ENCODE results near the gene ISOC2. TPM values are rescaled to one million over a fixed set of nuclear protein-coding genes. Genes with fewer than 3 reads are reported as not detected.

Gene ISOC2
- total RNA-seq, 1 donor from 2014 or later = 58.7 TPM

DNA sequence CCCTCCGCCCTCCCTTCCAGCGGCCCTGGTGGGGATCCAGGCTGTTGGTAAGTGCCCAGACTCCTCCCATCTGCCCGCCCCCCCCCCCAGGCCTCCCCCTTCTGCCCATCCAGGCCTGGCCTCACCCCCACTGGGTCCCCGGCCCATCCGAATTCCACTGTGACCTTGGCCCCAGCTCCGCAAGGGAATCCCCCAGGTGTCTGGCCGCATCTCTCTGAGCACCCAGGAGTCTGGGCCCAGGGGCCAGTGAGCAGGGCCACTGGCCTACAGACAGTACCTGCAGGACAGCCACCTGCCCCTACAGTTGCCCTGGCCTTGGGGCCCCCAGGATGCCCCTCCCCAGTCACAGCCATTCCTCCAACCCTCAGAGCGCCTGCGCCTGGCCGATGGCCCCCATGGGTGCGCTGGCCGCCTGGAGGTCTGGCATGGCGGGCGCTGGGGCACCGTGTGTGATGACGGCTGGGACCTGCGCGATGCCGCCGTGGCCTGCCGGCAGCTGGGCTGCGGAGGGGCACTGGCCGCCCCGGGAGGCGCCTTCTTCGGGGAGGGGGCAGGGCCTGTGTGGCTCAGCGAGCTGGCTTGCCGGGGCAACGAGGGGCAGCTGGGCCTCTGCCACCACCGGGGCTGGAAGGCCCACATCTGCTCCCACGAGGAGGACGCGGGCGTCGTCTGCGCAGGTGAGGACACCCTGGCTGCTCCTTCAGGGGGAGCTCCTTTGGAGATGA is 27.7 kb upstream of the ISOC2 start:
- no peak for DNase-seq (ENCODE audit: low read depth)
- TF ChIP-seq, protein P1, sequence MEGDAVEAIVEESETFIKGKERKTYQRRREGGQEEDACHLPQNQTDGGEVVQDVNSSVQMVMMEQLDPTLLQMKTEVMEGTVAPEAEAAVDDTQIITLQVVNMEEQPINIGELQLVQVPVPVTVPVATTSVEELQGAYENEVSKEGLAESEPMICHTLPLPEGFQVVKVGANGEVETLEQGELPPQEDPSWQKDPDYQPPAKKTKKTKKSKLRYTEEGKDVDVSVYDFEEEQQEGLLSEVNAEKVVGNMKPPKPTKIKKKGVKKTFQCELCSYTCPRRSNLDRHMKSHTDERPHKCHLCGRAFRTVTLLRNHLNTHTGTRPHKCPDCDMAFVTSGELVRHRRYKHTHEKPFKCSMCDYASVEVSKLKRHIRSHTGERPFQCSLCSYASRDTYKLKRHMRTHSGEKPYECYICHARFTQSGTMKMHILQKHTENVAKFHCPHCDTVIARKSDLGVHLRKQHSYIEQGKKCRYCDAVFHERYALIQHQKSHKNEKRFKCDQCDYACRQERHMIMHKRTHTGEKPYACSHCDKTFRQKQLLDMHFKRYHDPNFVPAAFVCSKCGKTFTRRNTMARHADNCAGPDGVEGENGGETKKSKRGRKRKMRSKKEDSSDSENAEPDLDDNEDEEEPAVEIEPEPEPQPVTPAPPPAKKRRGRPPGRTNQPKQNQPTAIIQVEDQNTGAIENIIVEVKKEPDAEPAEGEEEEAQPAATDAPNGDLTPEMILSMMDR (conservative IDR thresholded peaks at IDR 0.05; ENCODE audit: low read depth, low read length) = no peak
- no peak overlapping the region for H3K4me3 ChIP-seq (ENCODE audit: low read depth, low read length)

DNA sequence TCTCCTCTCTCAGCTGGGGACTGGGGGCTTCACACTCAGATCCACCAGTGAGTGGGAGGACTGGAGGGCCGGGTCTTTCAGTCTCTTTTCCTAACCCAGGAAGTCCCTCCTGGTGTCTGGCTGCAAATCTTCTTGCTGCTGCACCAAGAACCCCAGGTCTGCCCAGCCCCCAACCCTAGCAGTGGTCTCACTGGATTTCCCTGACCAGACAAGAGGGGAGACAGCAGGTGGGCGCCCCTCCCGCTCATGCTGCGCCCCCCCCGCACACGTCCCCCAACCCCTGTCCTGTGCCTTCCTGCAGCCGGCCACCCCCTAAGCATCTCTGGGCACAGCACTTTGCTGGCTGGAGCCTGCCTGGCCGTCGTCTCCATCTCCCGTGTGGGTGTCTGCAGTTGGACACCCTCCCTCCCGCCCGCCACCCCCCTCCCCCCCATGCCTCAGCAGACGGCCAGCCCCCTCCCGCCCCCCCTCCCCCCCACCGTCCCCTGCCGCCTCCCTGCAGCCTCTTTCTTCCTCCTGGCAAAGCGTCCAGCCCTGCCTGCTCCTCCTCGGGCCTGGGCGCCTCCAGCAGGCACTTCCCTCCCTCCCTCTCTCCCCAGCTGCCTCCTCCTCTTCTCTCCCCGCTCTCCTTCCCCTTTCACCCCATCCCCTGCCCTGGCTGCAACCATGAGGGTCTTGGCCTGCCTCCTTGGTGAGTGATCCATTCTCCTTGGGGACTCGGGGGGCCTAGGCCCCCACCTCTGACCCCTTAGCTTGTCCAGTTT is 26.7 kb upstream of the ISOC2 start, which contains the start of gene SSC5D:
TSS of gene SSC5D (plus strand) at position 513 of the 764 bp plus-strand sequence. CDS start at position 667, 154 bp downstream.
- H3K4me3 ChIP-seq (ENCODE audit: low read depth, low read length) = peak within 1 kb of the TSS; percentile 25

DNA sequence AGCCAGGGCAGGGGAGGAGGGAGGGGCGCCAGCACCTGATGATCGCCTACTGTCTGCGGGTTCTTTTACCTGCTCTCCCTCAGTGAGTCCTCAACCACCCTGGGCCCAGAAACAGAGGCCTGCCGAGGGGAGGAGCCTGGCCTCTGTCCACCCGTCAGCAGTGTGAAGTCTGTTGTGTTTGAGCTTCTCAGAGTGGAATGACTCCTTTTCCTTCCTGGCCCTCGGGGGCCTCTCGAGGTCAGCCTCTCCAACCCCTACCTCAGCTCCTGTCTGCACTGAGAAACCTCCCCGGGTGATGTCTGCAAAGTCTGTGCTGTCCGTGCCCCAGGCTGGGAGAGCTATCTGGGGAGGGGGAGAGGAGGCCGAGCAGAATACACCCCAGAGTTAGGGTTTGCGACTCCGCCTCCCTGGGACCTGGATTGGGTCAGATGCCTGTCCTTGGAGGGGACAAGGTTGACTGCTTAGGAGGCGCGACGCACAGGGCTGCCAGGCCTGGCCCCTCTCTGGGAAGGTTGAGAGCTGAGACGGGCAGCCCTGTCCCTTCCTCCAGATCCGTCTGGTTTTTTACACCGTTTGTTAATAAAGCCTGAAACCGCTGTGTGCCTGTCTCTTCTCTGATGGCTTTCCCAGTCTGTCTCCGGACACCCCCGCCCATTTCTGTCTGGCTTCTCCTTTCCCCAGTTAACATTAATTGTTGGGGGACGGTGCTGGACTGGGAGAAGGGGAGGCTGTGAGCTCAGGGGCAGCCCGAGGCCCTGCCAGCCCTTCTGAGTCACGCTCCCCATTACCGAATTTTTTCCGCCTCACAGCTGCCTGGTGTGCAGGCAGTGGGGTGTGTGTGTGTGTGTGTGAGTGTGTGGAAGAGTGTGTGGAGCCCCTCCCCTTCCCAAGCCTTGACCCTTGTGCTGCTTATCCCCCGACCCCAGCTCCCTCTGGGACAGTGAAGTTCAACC is 25.8 kb upstream of the ISOC2 start:
- TF ChIP-seq, protein P1 (conservative IDR thresholded peaks at IDR 0.05; ENCODE audit: low read depth, low read length) = no peak
- peak overlapping the region; percentile 25 for H3K4me3 ChIP-seq (ENCODE audit: low read depth, low read length)

More for the DNA sequence above, 26.7 kb upstream of the ISOC2 start, which contains the start of gene SSC5D:
- TF ChIP-seq, protein P1 (conservative IDR thresholded peaks at IDR 0.05; ENCODE audit: low read depth, low read length) = no peak
- DNase-seq (ENCODE audit: low read depth) = no peak

DNA sequence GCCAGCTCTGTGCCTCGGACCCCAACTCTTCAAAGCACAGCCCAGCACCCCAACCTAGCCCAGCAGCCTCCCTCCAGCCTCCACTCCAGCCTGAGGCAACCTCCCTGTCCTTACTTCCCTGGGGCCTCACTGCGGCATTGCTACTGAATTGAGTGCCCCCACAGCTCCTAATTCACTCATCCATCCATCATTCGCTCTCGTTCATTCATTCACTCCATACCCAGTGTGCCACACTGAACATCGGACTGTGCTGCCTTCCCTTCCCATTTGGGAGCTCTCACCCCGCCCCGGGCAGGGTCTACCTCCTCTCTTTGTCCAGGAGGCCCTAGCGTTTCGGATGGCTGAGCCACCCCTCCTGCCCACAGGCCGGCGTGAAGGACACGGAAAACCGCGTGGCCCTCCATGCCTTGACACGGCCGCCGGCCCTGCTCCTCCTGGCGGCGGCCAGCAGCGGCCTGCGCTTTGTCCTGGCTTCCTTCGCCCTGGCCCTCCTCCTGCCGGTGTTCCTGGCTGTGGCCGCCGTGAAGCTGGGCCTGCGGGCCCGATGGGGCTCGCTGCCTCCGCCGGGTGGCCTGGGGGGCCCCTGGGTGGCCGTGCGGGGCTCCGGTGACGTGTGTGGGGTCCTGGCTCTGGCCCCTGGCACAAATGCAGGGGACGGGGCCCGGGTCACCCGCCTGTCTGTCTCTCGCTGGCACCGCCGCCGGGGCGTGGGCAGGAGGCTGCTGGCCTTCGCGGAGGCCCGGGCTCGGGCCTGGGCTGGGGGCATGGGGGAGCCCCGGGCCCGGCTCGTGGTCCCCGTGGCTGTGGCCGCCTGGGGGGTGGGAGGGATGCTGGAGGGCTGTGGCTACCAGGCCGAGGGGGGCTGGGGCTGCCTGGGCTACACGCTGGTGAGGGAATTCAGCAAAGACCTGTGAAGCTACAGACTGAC is 24.9 kb upstream of the ISOC2 start:
- H3K4me3 ChIP-seq (ENCODE audit: low read depth, low read length) = peak overlapping the region; percentile 76
- DNase-seq (ENCODE audit: low read depth) = no peak
- TF ChIP-seq, protein P1 (conservative IDR thresholded peaks at IDR 0.05; ENCODE audit: low read depth, low read length) = no peak

More for the DNA sequence above, 25.8 kb upstream of the ISOC2 start:
- DNase-seq (ENCODE audit: low read depth) = peak; percentile 59

DNA sequence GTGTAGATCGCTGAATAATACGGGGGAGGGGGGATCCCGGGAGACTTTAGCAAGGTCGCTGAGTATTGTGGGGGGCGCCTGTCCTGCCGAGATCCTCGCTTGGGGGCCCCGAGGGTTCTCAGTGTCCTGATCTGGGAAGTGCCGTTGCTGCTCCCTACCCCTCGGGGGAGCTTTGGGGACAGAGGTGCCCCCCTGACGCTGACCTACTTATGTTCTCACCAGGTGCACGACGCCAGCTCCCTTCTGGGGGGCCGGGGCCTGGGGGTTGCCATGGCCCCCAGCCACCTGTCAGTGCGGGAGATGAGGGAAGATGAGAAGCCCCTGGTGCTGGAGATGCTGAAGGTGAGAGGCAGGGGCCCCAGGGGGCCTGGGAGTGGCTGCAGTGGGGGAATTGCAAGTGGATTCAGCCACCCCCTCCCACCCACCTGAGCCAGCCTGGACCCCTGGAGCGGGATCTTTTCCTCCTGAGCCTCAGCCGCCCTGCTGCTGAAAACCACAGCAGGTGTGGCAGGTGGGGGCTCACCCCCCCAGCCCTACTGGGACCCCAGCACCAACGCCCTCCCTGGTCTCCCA is 24.1 kb upstream of the ISOC2 start:
- DNase-seq (ENCODE audit: low read depth) = no peak
- TF ChIP-seq, protein P1 (conservative IDR thresholded peaks at IDR 0.05; ENCODE audit: low read depth, low read length) = no peak
- peak overlapping the region; percentile 76 for H3K4me3 ChIP-seq (ENCODE audit: low read depth, low read length)
